Transverse colon (tissue), 1 donor: ENCODE measurements around the gene CRYBG2.

Source experiments
- EP300 ChIP-seq: sonication (generic); formaldehyde crosslinking; IDR thresholded peaks from one replicate; pipeline ENCODE4 v1.6.1; 2017; ENCODE audit warnings: antibody characterized with exemption, low read depth
- POLR2A ChIP-seq: fragments of 450-650 bp; IDR thresholded peaks from one replicate; pipeline ENCODE4 v1.6.1; 2016; ENCODE audit warnings: antibody characterized with exemption, mild to moderate bottlenecking, moderate library complexity

- TF ChIP-seq POLR2A, result no peak
- TF ChIP-seq EP300, result no peak
Measured at GRCh38 chr1:26364956-26365355, 11.0 kb upstream of the CRYBG2 start.
